Measurements from ENCODE around the gene OR6P1.
A peak's percentile ranks its signal among the peaks of the same experiment; 100 is the strongest.

Gene OR6P1

GRCh38 chr1:158586942-158587341 lies 16.6 kb upstream of the OR6P1 start:
- Histone ChIP-seq H3K9me3 (peaks cover 9% of the 10 kb centered on the region), H3K27me3 (no peaks in the 10 kb centered on the region), H3K4me1 (ENCODE audit: control insufficient read depth in 1 of 2, insufficient read depth in 1 of 2, low read depth in 1 of 2, low read length in 1 of 2) (no peaks in the 10 kb centered on the region), H3K36me3 (no peaks in the 10 kb centered on the region), H3K27ac (no peak overlapping the region), H3K4me3 (ENCODE audit: low read depth in 1 of 2, low read length in 1 of 2) (no peak overlapping the region)
- TF ChIP-seq, protein P1, sequence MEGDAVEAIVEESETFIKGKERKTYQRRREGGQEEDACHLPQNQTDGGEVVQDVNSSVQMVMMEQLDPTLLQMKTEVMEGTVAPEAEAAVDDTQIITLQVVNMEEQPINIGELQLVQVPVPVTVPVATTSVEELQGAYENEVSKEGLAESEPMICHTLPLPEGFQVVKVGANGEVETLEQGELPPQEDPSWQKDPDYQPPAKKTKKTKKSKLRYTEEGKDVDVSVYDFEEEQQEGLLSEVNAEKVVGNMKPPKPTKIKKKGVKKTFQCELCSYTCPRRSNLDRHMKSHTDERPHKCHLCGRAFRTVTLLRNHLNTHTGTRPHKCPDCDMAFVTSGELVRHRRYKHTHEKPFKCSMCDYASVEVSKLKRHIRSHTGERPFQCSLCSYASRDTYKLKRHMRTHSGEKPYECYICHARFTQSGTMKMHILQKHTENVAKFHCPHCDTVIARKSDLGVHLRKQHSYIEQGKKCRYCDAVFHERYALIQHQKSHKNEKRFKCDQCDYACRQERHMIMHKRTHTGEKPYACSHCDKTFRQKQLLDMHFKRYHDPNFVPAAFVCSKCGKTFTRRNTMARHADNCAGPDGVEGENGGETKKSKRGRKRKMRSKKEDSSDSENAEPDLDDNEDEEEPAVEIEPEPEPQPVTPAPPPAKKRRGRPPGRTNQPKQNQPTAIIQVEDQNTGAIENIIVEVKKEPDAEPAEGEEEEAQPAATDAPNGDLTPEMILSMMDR (IDR thresholded peaks at IDR 0.05) = no peak

DNA sequence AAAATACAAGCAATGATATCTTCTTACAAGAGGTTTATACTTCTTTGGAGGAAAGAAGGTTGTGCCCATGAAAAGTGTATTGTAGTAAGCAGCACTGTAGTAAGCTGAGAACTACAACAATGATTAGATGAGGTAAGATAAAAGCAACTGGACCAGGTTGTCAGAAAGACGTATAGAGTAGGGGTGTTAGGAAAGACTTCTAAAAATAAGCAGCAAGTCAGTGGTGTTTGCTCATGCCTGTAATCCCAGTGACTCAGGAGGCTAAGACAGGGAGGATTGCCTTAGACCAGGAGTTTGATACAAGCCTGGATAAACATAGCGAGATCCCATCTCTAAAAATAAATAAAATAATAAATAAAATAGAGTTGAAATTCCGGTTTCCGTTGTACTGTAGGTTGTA lies 13.6 kb upstream of the OR6P1 start:
- Histone ChIP-seq H3K4me3 (ENCODE audit: low read depth in 1 of 2, low read length in 1 of 2) (no peak overlapping the region), H3K36me3 (no peaks in the 10 kb centered on the region), H3K27ac (no peak overlapping the region), H3K4me1 (ENCODE audit: control insufficient read depth in 1 of 2, insufficient read depth in 1 of 2, low read depth in 1 of 2, low read length in 1 of 2) (no peaks in the 10 kb centered on the region), H3K27me3 (no peaks in the 10 kb centered on the region), H3K9me3 (peaks cover 9% of the 10 kb centered on the region)
- TF ChIP-seq, protein P1 (IDR thresholded peaks at IDR 0.05) = no peak

- H3K36me3 ChIP-seq = no peaks in the 10 kb centered on the region
- no peaks in the 10 kb centered on the region for H3K4me1 ChIP-seq (ENCODE audit: control insufficient read depth in 1 of 2, insufficient read depth in 1 of 2, low read depth in 1 of 2, low read length in 1 of 2)
- H3K27me3 ChIP-seq = no peaks in the 10 kb centered on the region
- TF ChIP-seq, protein P1 (IDR thresholded peaks at IDR 0.05) = no peak
- H3K27ac ChIP-seq = no peak within 1 kb of the TSS
- no peaks in the 10 kb centered on the region for H3K9me3 ChIP-seq
- H3K4me3 ChIP-seq (ENCODE audit: low read depth in 1 of 2, low read length in 1 of 2) = no peak within 1 kb of the TSS
Measured at GRCh38 chr1:158579733-158580132, 9.4 kb upstream of the OR6P1 start, which contains the start of gene OR10X1. OR10X1 (minus strand) TSS chr1:158579899; CDS start chr1:158579899, 0 bp downstream.

DNA sequence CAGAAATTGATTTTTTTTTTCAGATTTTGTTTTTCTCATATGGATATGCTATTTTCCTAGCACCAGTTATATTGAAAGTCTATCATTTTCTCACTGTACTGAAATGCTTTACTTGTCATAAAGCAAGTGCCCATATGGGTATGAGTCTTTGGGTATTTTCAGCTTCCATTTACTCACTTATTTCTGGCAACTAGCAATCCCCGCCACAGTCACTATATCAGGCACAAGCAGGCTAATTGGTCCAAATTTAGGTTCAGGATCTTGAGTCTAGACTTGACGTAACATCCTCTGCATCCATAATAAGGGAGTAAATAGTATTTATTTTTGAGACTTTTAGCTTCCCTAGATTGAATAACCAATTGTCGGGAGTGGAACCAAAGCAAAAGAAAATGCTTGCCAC lies 7.2 kb upstream of the OR6P1 start:
- Histone ChIP-seq H3K4me3 (ENCODE audit: low read depth in 1 of 2, low read length in 1 of 2) (no peak overlapping the region), H3K36me3 (no peaks in the 10 kb centered on the region)

GRCh38 chr1:158572226-158572625 lies 1.8 kb upstream of the OR6P1 start:
- Histone ChIP-seq H3K27me3 (no peaks in the 10 kb centered on the region), H3K36me3 (no peaks in the 10 kb centered on the region), H3K4me1 (ENCODE audit: control insufficient read depth in 1 of 2, insufficient read depth in 1 of 2, low read depth in 1 of 2, low read length in 1 of 2) (no peaks in the 10 kb centered on the region), H3K4me3 (ENCODE audit: low read depth in 1 of 2, low read length in 1 of 2) (no peak overlapping the region), H3K27ac (no peak overlapping the region), H3K9me3 (no peaks in the 10 kb centered on the region)
- TF ChIP-seq, protein P1 (IDR thresholded peaks at IDR 0.05) = no peak

More for the DNA sequence above, 7.2 kb upstream of the OR6P1 start:
- Histone ChIP-seq H3K27ac (no peak overlapping the region), H3K27me3 (no peaks in the 10 kb centered on the region), H3K9me3 (no peaks in the 10 kb centered on the region), H3K4me1 (ENCODE audit: control insufficient read depth in 1 of 2, insufficient read depth in 1 of 2, low read depth in 1 of 2, low read length in 1 of 2) (no peaks in the 10 kb centered on the region)
- TF ChIP-seq, protein P1 (IDR thresholded peaks at IDR 0.05) = no peak

DNA sequence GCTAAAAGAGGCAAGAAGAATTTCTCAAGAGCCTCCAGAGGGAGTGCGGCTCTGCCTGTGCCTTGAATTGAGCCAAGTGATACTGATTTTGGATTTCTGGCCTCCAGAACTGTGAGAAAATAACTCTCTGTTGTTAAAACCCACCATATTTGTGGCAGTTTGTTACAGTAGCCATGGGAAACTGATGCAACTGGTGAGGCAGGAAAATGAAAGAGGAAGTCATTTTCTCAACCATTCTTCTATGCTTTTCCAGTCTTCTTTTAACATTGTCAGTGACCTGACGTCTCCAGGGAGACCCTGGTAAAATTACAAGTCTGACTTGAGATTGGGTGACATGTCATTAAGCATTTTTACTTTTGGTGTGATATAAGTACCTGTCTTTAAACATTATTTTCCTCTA lies 5.8 kb downstream of the OR6P1 start:
- peak overlapping the region; percentile 13 for H3K4me3 ChIP-seq (ENCODE audit: low read depth in 1 of 2, low read length in 1 of 2)
- no peaks in the 10 kb centered on the region for H3K9me3 ChIP-seq
- TF ChIP-seq, protein P1 (IDR thresholded peaks at IDR 0.05) = no peak
- H3K36me3 ChIP-seq = no peaks in the 10 kb centered on the region
- peak overlapping the region; percentile 86 for H3K27ac ChIP-seq
- H3K27me3 ChIP-seq = no peaks in the 10 kb centered on the region
- peaks cover 25 to 28% of the 10 kb centered on the region in 2 experiments for H3K4me1 ChIP-seq (ENCODE audit: control insufficient read depth in 1 of 2, insufficient read depth in 1 of 2, low read depth in 1 of 2, low read length in 1 of 2)

Data from neutrophil (primary cell).